ENCODE measurements around the gene VPS4A. TPM values are rescaled to one million over a fixed set of nuclear protein-coding genes. Genes with fewer than 3 reads are reported as not detected.

Gene VPS4A
- total RNA-seq, 1 experiment from 2014 or later, result 27.3 TPM

- H2AFZ ChIP-seq (ENCODE audit: low read length), result no peak overlapping the region
- no peaks in the 10 kb centered on the region for H3K27me3 ChIP-seq (ENCODE audit: low read length)
- no TSS peak for BruUV-seq (replicated peaks)
- peaks cover 2% of the 10 kb centered on the region for H4K20me1 ChIP-seq (ENCODE audit: low read length)
- H3K9ac ChIP-seq (ENCODE audit: low read length), result no peak overlapping the region
- peaks cover 1% of the 10 kb centered on the region for H3K4me1 ChIP-seq (ENCODE audit: insufficient read depth, low read length)
- peaks cover 29% of the 10 kb centered on the region for H3K79me2 ChIP-seq (ENCODE audit: low read length)
- H3K27ac ChIP-seq (ENCODE audit: low read length), result no peak overlapping the region
- POLR2A ChIA-PET (ENCODE audit: unreplicated experiment), result no interaction called here
- peaks cover 29% of the 10 kb centered on the region; the same call in 1 of the 2 replicates for H3K36me3 ChIP-seq (ENCODE audit: low read depth, low read length)
- no peak overlapping the region for H3K4me2 ChIP-seq (ENCODE audit: low read length)
- no peak for TF ChIP-seq EZH2 (IDR thresholded peaks at IDR 0.05; ENCODE audit: low read length, unreplicated experiment)
- no peak for TF ChIP-seq CTCF (conservative IDR thresholded peaks at IDR 0.05; ENCODE audit: low read depth, low read length)
- no peak for TF ChIP-seq EZH2phosphoT487 (IDR thresholded peaks at IDR 0.05; ENCODE audit: borderline replicate concordance, low read length)
- intact Hi-C loops (cut with micrococcal nuclease), result no loop called here
- H3F3A ChIP-seq (ENCODE audit: low read length, unreplicated experiment), result no peaks in the 10 kb centered on the region
- ATAC-seq (no peak), DNase-seq (no peak)
- H3K4me3 ChIP-seq (ENCODE audit: low read length), result no peak overlapping the region
- no peaks in the 10 kb centered on the region for H3K9me3 ChIP-seq (ENCODE audit: low read length)
- CTCF ChIA-PET, result no interaction called here
- H3K9me2 ChIP-seq (replicated peaks; ENCODE audit: low read length), result no peaks in the 10 kb centered on the region
Observed at GRCh38 chr16:69321080-69321479, 9.9 kb downstream of the VPS4A start.

DNA sequence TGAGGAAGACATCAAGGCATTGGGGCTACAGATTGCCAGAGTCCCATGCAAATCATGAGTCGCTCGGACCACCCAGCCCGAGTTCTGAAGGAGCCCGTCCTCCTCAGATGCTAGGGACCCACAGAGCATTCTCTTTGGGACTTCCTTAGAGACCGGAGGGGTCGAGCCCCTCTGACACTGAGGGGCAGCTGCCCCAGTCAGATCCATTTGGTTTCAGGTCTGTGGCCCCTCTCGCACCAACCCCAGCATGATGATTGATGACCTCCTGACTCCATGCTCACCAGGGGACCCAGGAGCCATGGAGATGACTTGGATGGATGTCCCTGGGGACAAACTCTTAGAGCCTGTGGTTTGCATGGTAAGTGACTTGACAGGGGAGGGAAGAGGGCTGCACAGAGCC is 11.2 kb downstream of the VPS4A start:
- DNase-seq (no peak), ATAC-seq (no peak)
- no peaks in the 10 kb centered on the region for H3K9me2 ChIP-seq (replicated peaks; ENCODE audit: low read length)
- H3K27ac ChIP-seq (ENCODE audit: low read length), result no peak overlapping the region
- H4K20me1 ChIP-seq (ENCODE audit: low read length), result peaks cover 10% of the 10 kb centered on the region
- H3K9me3 ChIP-seq (ENCODE audit: low read length), result no peaks in the 10 kb centered on the region
- peaks cover 26% of the 10 kb centered on the region for H3K36me3 ChIP-seq (ENCODE audit: low read depth, low read length)
- TF ChIP-seq EZH2phosphoT487 (IDR thresholded peaks at IDR 0.05; ENCODE audit: borderline replicate concordance, low read length) (no peak), CTCF (conservative IDR thresholded peaks at IDR 0.05; ENCODE audit: low read depth, low read length) (no peak), EZH2 (IDR thresholded peaks at IDR 0.05; ENCODE audit: low read length, unreplicated experiment) (no peak)
- H3K79me2 ChIP-seq (ENCODE audit: low read length), result peaks cover 41% of the 10 kb centered on the region
- no peaks in the 10 kb centered on the region for H3F3A ChIP-seq (ENCODE audit: low read length, unreplicated experiment)
- peaks cover 13% of the 10 kb centered on the region for H3K4me1 ChIP-seq (ENCODE audit: insufficient read depth, low read length)
- ChIA-PET CTCF (no interaction called here), POLR2A (ENCODE audit: unreplicated experiment) (no interaction called here)
- no peak overlapping the region for H3K4me2 ChIP-seq (ENCODE audit: low read length)
- no peak overlapping the region for H3K9ac ChIP-seq (ENCODE audit: low read length)
- no TSS peak for BruUV-seq (replicated peaks)
- intact Hi-C loops (cut with micrococcal nuclease), result no loop called here
- H2AFZ ChIP-seq (ENCODE audit: low read length), result no peak overlapping the region
- H3K27me3 ChIP-seq (ENCODE audit: low read length), result no peaks in the 10 kb centered on the region
- no peak overlapping the region for H3K4me3 ChIP-seq (ENCODE audit: low read length)

DNA sequence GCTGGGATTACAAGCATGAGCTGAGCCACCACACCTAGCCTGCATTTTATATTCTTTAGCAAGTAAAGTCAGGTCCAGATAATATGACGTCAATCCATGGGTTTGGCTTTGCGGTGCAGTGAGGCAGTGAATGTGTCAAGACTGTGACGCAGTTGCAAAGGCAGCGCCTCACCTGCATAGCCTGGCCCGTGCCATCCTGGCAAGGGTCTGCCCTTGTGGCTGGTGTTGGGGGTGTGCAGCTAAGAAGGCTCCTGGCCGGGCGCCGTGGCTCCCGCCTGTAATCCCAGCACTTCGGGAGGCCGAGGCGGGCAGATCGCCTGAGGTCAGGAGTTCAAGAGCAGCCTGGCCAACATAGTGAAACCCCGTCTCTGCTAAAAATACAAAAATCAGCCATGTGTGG is 12.3 kb downstream of the VPS4A start:
- no peak for DNase-seq
- H3F3A ChIP-seq (ENCODE audit: low read length, unreplicated experiment), result no peaks in the 10 kb centered on the region
- ChIA-PET POLR2A (ENCODE audit: unreplicated experiment) (no interaction called here), CTCF (no interaction called here)
- H3K9ac ChIP-seq (ENCODE audit: low read length), result no peak overlapping the region
- no peak overlapping the region for H3K4me3 ChIP-seq (ENCODE audit: low read length)
- no peak overlapping the region for H2AFZ ChIP-seq (ENCODE audit: low read length)
- no peak for ATAC-seq
- H3K27ac ChIP-seq (ENCODE audit: low read length), result no peak overlapping the region
- H3K27me3 ChIP-seq (ENCODE audit: low read length), result no peaks in the 10 kb centered on the region
- no peaks in the 10 kb centered on the region for H3K9me3 ChIP-seq (ENCODE audit: low read length)
- peaks cover 10% of the 10 kb centered on the region for H4K20me1 ChIP-seq (ENCODE audit: low read length)
- intact Hi-C loops (cut with micrococcal nuclease), result no loop called here
- H3K79me2 ChIP-seq (ENCODE audit: low read length), result peaks cover 51% of the 10 kb centered on the region
- no peak overlapping the region for H3K4me2 ChIP-seq (ENCODE audit: low read length)
- H3K4me1 ChIP-seq (ENCODE audit: insufficient read depth, low read length), result peaks cover 18% of the 10 kb centered on the region
- peaks cover 26% of the 10 kb centered on the region for H3K36me3 ChIP-seq (ENCODE audit: low read depth, low read length)
- no TSS peak for BruUV-seq (replicated peaks)
- TF ChIP-seq EZH2phosphoT487 (IDR thresholded peaks at IDR 0.05; ENCODE audit: borderline replicate concordance, low read length) (no peak), EZH2 (IDR thresholded peaks at IDR 0.05; ENCODE audit: low read length, unreplicated experiment) (no peak), CTCF (conservative IDR thresholded peaks at IDR 0.05; ENCODE audit: low read depth, low read length) (no peak)
- H3K9me2 ChIP-seq (replicated peaks; ENCODE audit: low read length), result no peaks in the 10 kb centered on the region
